Breast epithelium (tissue), 4 donors: ENCODE measurements around the gene SIVA1. TPM values are rescaled to one million over a fixed set of nuclear protein-coding genes. Genes with fewer than 3 reads are reported as not detected.

Source experiments
- DNase-seq, 2 donors: peaks; one replicate each; pipeline ENCODE4 v3.0.0-alpha.2; 2019; ENCODE audit warnings: low spot score in 2 of 2
- H3K27ac ChIP-seq, 2 donors: fragments of 200-600 bp; sonication (generic) in 1 of 2; one replicate each; pipeline ENCODE4 v1.5.1; 2016 to 2019; ENCODE audit warnings: mild to moderate bottlenecking in 1 of 2
- H3K27me3 ChIP-seq, 2 donors: fragments of 200-600 bp; sonication (generic) in 1 of 2; one replicate each; pipeline versions ENCODE4 v1.5.1 to v1.6.0; 2017 to 2019; ENCODE audit warnings: control low read depth in 1 of 2, mild to moderate bottlenecking in 1 of 2
- H3K36me3 ChIP-seq: fragments of 200-600 bp; one replicate; pipeline ENCODE4 v1.5.1; 2019
- H3K4me1 ChIP-seq, 2 donors: fragments of 200-600 bp; sonication (generic); one replicate each; pipeline ENCODE4 v1.5.1; 2016 to 2019; ENCODE audit warnings: control low read depth in 1 of 2
- H3K4me3 ChIP-seq, 3 donors: fragments of 200-600 bp; sonication (generic); 1 replicate in 2 of 3; 2 replicates in 1 of 3; pipeline ENCODE4 v1.5.1; 2016 to 2019; ENCODE audit warnings: mild to moderate bottlenecking in 3 of 3, moderate library complexity in 2 of 3
- H3K9me3 ChIP-seq, 2 donors: fragments of 200-600 bp; sonication (generic) in 1 of 2; one replicate each; pipeline ENCODE4 v1.5.1; 2016 to 2019; ENCODE audit warnings: control low read depth in 1 of 2
- POLR2A ChIP-seq: fragments of 450-650 bp; IDR thresholded peaks from one replicate; pipeline ENCODE4 v1.6.1; 2016; ENCODE audit warnings: antibody characterized with exemption, mild to moderate bottlenecking, moderate library complexity
- POLR2AphosphoS5 ChIP-seq, 3 donors: sonication (generic); formaldehyde crosslinking; IDR thresholded peaks; one replicate each; pipeline ENCODE4 v1.6.1; 2017; ENCODE audit warnings: antibody characterized with exemption in 3 of 3
- intact Hi-C: fragments of 100-400 bp; cut with DNase I; formaldehyde crosslinking; loops from one replicate; pipeline ENCODE4 v1.15.1; 2023; ENCODE audit warnings: low total_unique reads
- total RNA-seq, 3 donors: library from RNA; depleted of rRNA; stranded (reverse); fragments of >200 nt; gene quantifications; one replicate each; pipeline ENCODE4 v1.1.0, GENCODE V29; 2016
- TF ChIP-seq, protein P1 (sequence below), 3 donors: fragments of 450-650 bp; IDR thresholded peaks; one replicate each; pipeline ENCODE4 v1.5.1; 2016 to 2017; ENCODE audit warnings: antibody characterized with exemption in 3 of 3, mild to moderate bottlenecking in 3 of 3, moderate library complexity in 3 of 3

The SIVA1 gene
- total RNA-seq, 3 donors from 2014 or later: 181 to 225 (median 223) TPM

DNA sequence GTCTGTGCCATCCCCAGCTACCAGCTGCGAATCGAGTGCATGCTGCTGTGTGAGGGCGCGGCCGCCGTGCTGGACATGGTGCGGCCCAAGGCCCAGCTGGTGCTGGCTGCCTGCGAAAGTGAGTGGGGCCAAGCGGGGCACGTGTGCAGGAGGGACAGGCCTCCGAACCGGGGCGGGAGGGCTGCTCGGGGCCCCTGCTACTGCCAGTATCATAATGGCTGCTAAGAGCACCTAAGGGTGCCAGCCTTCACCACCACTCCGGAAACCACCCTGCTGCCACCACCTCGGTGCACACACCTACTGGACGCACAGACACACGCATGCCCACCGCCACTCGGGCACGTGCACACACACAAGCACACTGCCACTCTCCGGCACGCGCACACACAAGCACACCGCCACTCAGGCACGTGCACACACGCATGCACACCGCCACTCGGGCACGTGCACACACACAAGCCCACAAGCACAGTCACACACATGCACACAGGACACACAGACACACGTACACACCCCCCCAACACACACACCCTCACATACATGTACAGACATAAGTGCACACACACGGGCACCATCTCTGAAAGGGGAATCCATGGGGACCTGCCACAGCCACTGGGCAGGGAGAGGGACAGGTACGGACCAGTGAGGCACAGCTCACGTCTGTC is 42.7 kb upstream of the SIVA1 start:
- intact Hi-C loops: no loop called here
- no peaks in the 10 kb centered on the region for H3K36me3 ChIP-seq

DNA sequence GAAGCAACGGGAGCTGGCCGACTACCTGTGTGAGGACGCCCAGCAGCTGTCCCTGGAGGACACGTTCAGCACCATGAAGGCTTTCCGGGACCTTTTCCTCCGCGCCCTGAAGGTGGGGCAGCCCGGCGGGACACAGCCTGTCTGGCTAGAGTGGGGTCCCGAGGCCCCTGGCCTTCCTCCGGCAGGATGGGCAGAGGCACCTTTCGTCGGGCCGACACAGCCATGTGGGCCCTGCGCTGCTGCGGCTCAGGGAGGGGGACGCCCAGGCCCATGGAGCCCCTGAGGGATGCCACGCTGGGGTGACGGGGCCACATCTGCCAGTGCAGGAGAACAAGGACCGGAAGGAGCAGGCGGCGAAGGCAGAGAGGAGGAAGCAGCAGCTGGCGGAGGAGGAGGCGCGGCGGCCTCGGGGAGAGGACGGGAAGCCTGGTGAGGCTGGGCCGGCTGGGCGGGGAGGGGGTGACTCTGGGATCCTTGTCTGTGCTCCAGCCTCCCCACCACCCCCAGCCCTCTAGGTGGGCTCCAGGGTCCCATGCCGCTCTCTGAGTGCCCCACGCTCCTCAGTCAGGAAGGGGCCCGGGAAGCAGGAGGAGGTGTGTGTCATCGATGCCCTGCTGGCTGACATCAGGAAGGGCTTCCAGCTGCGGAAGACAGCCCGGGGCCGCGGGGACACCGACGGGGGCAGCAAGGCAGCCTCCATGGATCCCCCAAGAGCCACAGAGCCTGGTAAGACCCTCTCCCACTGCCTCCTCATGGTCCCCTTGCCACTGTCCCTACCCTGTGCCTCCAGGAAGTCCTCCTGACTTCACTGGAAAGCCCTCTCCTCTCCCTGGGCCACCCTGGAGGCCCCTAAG is 39.8 kb upstream of the SIVA1 start:
- H3K4me1 ChIP-seq: no peaks in the 10 kb centered on the region
- H3K27me3 ChIP-seq: no peaks in the 10 kb centered on the region
- H3K4me3 ChIP-seq: no peak overlapping the region
- H3K27ac ChIP-seq: no peak overlapping the region
- H3K36me3 ChIP-seq: no peaks in the 10 kb centered on the region
- H3K9me3 ChIP-seq: no peaks in the 10 kb centered on the region
- intact Hi-C loops: no loop called here
- TF ChIP-seq, protein P1, sequence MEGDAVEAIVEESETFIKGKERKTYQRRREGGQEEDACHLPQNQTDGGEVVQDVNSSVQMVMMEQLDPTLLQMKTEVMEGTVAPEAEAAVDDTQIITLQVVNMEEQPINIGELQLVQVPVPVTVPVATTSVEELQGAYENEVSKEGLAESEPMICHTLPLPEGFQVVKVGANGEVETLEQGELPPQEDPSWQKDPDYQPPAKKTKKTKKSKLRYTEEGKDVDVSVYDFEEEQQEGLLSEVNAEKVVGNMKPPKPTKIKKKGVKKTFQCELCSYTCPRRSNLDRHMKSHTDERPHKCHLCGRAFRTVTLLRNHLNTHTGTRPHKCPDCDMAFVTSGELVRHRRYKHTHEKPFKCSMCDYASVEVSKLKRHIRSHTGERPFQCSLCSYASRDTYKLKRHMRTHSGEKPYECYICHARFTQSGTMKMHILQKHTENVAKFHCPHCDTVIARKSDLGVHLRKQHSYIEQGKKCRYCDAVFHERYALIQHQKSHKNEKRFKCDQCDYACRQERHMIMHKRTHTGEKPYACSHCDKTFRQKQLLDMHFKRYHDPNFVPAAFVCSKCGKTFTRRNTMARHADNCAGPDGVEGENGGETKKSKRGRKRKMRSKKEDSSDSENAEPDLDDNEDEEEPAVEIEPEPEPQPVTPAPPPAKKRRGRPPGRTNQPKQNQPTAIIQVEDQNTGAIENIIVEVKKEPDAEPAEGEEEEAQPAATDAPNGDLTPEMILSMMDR (IDR thresholded peaks at IDR 0.05): no peak
- TF ChIP-seq POLR2A (no peak), POLR2AphosphoS5 (IDR thresholded peaks at IDR 0.05) (no peak)
- DNase-seq: no peak

More for the DNA sequence above, 42.7 kb upstream of the SIVA1 start:
- DNase-seq: no peak
- TF ChIP-seq POLR2AphosphoS5 (IDR thresholded peaks at IDR 0.05): no peak
- no peak for TF ChIP-seq POLR2A
- TF ChIP-seq, protein P1 (IDR thresholded peaks at IDR 0.05): no peak
- H3K27ac ChIP-seq: no peak overlapping the region
- H3K4me3 ChIP-seq: no peak overlapping the region
- H3K9me3 ChIP-seq: no peaks in the 10 kb centered on the region
- no peaks in the 10 kb centered on the region for H3K27me3 ChIP-seq
- no peaks in the 10 kb centered on the region for H3K4me1 ChIP-seq

- DNase-seq: no peak
- no peaks in the 10 kb centered on the region for H3K36me3 ChIP-seq
- H3K27me3 ChIP-seq: no peaks in the 10 kb centered on the region
- no peaks in the 10 kb centered on the region for H3K4me1 ChIP-seq
- intact Hi-C loops: no loop called here
- H3K27ac ChIP-seq: no peak overlapping the region
- no peak overlapping the region for H3K4me3 ChIP-seq
- no peaks in the 10 kb centered on the region for H3K9me3 ChIP-seq
- TF ChIP-seq POLR2A (no peak), POLR2AphosphoS5 (IDR thresholded peaks at IDR 0.05) (no peak)
- TF ChIP-seq, protein P1 (IDR thresholded peaks at IDR 0.05): no peak
Observed at GRCh38 chr14:104714066-104714465, 38.9 kb upstream of the SIVA1 start.

DNA sequence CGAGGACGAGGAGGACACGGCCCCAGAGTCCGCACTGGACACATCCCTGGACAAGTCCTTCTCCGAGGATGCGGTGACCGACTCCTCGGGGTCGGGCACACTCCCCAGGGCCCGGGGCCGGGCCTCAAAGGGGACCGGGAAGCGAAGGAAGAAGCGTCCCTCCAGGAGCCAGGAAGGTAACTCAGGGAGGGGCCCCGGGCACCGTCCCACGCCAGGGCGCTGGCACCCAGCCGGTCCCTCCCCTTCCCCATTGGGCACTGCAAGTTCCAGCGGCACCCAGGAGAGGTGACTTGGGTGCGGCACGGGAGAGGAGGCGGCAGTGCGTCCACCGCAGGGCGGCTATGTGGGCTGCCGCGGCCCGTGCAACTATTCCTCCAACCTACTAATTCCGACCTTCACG is 38.3 kb upstream of the SIVA1 start:
- H3K4me1 ChIP-seq: no peaks in the 10 kb centered on the region
- no peaks in the 10 kb centered on the region for H3K36me3 ChIP-seq
- intact Hi-C loops: no loop called here
- H3K4me3 ChIP-seq: no peak overlapping the region
- no peaks in the 10 kb centered on the region for H3K27me3 ChIP-seq
- DNase-seq: no peak
- TF ChIP-seq POLR2A: no peak
- TF ChIP-seq, protein P1 (IDR thresholded peaks at IDR 0.05): no peak
- TF ChIP-seq POLR2AphosphoS5 (IDR thresholded peaks at IDR 0.05): no peak
- H3K9me3 ChIP-seq: no peaks in the 10 kb centered on the region
- peak overlapping the region in 1 of 2 donors; percentile 75 for H3K27ac ChIP-seq

DNA sequence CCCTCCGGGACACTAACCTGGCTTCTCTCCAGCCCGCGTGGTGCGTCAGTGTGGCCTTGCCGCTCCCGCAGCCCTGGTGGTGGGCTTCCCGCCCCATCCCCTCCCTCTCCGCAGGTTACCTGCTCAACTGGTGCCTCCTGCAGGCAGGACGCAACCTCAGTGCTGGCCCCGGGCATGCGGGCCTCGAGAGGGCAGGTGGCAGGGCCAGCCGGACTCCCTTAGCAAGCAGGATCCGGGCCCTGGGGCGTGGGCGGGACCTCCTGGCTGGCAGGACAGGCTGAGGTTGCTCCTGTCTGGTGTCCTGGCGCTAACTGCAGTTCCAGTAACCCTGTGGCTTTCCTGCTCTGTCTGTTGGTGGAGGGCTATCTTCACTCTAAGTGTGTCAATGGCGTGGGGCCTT is 37.5 kb upstream of the SIVA1 start:
- TF ChIP-seq POLR2AphosphoS5 (IDR thresholded peaks at IDR 0.05): no peak
- TF ChIP-seq, protein P1 (IDR thresholded peaks at IDR 0.05): peak in 1 of 3 donors; percentile 10
- Histone ChIP-seq H3K36me3 (no peaks in the 10 kb centered on the region), H3K4me1 (no peaks in the 10 kb centered on the region), H3K27me3 (no peaks in the 10 kb centered on the region), H3K4me3 (no peak overlapping the region), H3K9me3 (no peaks in the 10 kb centered on the region), H3K27ac (peak overlapping the region in 1 of 2 donors; percentile 75)
- intact Hi-C loops: no loop called here
- DNase-seq: peak; percentile 74 to 90
